Inflammatory macrophage treated with lipopolysaccharide for 4 hours (primary cell): ENCODE data around the gene PDE6G.
A peak's percentile ranks its signal among the peaks of the same experiment; 100 is the strongest.

Source experiments
- DNase-seq: peaks from one replicate; pipeline ENCODE4 v3.0.0-alpha.2; 2020

The PDE6G gene

DNA sequence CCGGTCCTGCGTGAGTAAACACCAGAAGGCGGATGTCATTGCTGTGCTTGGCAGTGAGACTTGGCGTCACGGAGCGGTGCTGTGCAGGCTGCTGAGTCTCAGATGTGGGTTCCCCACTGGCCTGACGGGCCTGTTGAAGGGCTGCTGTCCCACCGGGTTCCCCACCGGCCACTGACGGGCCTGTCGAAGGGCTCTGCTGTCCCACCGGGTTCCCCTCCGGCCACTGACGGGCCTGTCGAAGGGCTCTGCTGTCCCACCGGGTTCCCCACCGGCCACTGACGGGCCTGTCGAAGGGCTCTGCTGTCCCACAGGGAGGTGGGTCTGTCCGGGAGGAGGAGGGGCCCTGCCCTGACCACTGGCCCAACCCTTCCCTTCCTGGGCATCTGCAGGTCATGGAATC, 30.3 kb upstream of the PDE6G start:
- no peak for DNase-seq

DNA sequence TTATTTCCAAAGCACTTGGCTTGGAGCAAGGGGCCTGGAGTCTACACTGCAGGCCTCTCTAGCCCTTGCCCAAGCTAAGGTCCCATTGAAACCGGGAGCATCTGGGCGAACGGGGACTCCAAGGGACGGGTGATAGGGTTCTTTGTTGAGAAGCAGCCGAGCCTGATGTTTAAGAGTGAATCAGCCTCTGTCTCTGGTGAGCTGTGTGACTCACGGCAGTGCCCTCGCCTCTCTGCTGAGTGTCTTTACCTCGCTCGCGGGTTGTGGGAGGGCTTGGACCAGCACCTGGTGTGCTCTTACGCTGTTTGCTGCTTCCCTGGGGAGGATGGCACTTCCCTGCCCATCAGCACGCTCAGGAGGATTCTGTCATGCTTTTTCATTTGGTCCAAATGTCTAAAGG, 28.8 kb upstream of the PDE6G start:
- DNase-seq: no peak

GRCh38 chr17:81684442-81684911, 28.1 kb upstream of the PDE6G start:
- no peak for DNase-seq

DNA sequence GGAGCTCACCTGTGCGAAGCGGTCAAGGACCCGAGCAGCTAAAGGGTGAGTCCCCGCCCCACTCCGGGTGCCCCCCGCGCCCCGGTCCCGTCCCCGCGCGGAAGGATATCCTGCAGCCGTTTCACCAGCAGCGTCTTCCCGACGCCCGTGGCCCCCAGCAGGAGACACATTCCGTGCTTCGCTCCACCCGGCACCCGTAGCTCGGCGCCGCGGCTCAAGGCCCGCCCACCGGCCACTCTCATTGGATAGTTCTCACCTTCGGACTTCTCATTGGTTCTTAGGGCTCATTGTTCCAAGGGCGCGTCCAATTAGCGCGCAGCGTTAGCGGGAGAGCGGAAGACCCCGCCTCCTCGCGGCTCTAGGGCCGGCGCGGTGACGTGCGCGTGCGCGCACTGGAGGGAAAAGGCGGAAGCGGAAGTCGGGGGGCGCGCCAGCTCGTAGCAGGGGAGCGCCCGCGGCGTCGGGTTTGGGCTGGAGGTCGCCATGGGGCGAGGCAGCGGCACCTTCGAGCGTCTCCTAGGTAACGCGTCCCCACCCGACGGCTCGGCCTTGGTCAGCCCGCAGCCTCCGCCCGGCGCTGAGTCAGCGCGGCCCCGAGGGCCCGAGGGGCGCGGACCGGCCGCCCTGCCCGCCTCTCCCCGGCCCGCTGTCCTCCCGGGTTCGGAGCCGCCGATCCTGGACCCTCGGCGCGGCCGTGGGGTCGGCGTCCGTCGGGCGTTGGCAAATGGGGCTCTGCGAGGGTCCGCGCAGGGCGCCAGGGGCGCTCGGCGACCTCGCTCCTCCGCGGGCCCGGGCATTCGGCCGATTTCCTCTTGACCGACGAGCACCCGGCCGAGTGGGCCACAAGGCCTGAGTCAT, 27.5 kb upstream of the PDE6G start, which contains the start of the genes ARL16 and HGS:
Gene ARL16 (minus strand): TSS at position 214 of the 858 bp plus-strand sequence. CDS start 44 bp downstream, at position 170.
Gene HGS (plus strand): TSS at position 428 of the 858 bp plus-strand sequence. CDS start 56 bp downstream, at position 484.
- DNase-seq: peak; percentile 100

GRCh38 chr17:81683208-81683583, 26.9 kb upstream of the PDE6G start:
- peak; percentile 10 for DNase-seq

DNA sequence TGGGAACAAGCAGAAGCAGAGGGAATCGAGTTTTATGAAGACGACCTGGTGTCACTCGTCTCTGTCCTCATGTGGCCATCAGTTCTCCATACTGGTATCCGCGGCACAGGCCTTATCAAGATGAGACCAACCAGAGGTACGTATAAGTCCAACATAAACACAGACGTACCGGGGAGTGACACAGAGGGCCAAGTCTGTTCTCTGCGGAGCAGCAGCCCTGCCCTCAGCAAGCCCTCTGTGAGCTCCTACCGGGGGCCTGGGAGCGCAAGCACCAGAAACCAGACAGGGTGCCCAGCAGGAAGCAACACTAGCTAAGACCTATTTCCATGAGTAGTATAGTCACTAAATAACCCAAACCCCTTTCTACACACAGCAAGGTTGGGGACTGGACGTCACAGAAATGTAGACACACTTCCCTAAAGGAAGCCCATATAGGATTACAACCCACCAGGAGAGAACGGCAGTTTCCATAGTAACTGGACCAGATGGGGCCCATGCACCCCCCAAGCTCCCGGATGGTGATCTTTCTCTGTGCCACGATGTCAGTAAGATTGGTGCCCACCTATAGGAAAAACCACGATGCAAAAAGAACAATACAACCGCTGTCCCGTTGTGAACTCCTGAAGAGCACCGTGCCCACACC, 26.3 kb upstream of the PDE6G start:
- no peak for DNase-seq

DNA sequence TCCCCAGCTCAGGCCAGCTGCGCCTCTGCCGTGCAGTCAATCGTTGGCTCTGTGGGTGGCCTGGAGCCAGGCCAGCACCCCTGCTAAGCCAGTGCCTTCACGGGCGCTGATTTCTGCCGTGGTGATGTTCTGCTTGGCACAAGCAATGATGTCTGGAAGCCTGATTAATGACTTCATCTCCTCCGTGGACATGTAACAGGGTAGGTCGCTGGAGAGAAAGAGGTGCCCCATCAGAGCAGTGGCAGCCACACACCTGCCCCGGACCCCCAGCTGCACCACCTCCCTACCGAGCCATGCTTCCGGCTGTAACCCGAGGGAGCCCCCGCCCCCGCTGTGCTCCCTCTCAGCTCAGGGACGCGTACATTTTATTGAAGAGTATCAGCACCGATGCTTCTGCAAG, 25.3 kb upstream of the PDE6G start:
- DNase-seq: no peak

GRCh38 chr17:81680150-81680549, 23.8 kb upstream of the PDE6G start:
- no peak for DNase-seq

GRCh38 chr17:81676906-81677305, 20.6 kb upstream of the PDE6G start:
- DNase-seq: no peak

DNA sequence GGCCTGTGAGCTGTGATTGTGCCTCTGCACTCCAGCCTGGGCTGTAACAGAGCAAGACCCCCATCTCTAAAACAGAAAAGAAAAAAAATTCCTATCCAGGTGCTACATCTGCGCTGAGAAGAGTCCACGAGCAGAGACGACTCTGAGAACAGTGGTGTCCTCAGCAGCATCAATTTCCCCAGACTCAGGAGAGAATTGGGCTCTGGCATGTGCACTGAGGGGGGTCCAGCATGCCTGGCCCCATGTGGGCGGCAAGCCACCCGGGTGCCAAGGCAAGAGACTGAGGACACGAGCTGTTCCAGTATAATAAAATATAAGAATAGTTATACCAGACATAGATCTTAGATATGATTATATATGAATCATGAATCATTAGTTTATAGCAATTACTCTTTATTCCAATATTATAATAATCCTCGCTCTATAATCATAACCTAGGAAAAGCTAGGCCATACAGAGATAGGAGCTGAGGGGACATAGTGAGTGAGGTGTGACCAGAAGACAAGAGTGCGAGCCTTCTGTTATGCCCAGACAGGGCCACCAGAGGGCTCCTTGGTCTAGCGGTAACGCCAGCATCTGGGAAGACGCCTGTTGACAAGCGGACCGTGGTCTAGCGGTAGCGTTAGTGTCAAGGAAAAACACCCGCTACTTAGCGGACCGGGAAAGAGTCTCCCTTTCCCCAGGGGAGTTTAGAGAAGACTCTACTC, 19.3 kb upstream of the PDE6G start:
- DNase-seq: peak; percentile 8

- no peak for DNase-seq
Measured at GRCh38 chr17:81673561-81674258, 17.4 kb upstream of the PDE6G start.

DNA sequence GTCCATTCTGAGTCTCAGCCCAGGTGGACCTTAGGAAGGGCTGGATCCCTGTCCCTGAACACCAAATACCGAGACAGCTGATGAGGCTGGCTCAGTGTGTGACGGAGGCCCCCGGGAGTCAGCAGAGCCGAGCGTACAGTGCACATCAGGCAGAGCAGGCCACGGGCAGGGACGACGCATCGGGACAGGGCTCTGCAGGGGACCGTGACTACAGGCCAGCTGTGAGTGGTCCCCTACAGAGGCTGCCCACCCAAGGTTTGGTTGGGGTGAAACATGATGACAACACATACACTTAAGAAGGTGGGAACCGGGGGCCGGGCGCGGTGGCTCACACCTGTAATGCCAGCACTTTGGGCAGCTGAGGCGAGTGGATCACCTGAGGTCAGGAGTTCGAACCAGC, 16.6 kb upstream of the PDE6G start:
- no peak for DNase-seq

- no peak for DNase-seq
Measured at GRCh38 chr17:81672504-81672903, 16.2 kb upstream of the PDE6G start.

GRCh38 chr17:81667754-81668153, 11.4 kb upstream of the PDE6G start:
- DNase-seq: no peak

DNA sequence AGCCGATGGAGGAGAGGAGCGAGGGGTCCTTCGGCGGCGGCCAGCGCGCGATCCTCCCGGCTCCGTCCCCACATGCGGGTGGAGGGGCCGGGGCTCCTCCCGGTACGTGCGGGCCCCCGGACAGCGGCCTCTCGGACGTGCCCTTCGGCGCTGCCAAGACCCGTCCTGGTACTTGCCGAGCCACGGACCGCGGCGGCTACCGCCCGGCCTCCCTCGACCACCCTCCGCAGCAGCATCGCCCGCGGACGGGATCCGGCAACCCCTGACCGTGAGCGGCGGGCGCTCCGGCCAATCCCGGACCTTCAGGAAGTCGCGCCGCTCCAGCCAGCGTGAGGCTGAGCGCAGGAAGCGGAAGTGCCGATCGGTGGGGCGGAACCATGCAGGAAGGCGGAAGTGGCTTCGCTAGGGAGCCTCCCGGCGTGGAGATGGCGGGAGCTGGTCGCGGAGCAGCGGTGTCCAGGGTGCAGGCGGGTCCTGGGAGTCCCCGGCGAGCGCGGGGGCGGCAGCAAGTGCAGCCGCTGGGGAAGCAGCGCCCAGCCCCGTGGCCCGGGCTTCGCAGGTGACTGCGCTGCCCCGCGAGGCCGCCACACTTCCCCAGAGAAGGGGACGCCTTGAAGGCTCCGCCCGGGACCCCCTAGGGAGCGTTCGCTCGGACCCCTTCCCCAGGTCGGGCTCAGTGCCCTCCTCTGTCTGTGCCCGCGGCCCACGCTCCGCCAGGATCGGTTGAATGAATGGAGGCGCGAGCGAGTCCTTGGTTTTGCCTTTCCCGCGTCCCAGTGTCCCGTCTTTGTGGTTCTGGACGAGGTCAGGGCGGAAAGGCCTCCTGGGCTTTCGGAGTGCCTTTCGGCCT, 10.2 kb upstream of the PDE6G start, which contains the start of the genes CCDC137 and OXLD1:
Gene CCDC137 (plus strand): TSS at position 396 of the 850 bp plus-strand sequence. CDS start 30 bp downstream, at position 426.
Gene OXLD1 (minus strand): TSS at position 264 of the 850 bp plus-strand sequence. CDS start 28 bp downstream, at position 236.
- peak; percentile 98 for DNase-seq

DNA sequence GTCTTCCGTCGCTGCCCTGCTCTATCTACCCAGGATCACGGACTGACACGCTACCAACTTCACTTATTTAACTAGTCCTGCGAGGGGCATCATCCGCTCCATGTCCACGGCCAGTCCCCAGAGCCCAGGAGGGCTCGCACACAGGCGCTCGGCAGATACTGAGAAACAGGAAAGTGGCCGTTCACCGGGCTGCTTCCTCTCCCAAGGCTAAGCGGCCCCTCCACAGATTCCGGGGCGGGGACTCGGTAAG, 9.7 kb upstream of the PDE6G start:
- DNase-seq: peak; percentile 20

- DNase-seq: peak; percentile 9
Measured at GRCh38 chr17:81665205-81666091, 9.1 kb upstream of the PDE6G start.

DNA sequence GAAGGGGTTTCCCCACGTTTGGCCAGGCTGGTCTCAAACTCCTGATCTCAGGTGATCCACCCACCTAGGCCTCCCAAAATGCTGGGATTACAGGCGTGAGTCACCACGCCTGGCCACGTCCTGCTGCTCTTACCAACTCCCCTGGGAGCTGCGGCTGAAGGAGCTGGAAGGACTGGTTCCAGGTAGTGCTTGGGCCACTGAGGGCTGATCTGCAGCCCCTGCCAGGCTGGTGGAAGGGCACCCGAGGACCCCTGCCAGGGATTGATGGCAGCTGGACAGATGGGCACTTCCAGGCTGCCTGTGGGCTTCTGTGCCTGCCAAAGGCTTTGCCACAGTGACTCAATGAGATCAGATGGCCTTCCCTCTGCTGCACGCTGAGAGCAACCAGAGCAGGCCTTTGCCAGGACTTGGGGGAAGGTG, 7.7 kb upstream of the PDE6G start:
- no peak for DNase-seq

GRCh38 chr17:81662002-81662401, 5.7 kb upstream of the PDE6G start:
- no peak for DNase-seq

- DNase-seq: no peak
Measured at GRCh38 chr17:81660441-81660840, 4.1 kb upstream of the PDE6G start.

DNA sequence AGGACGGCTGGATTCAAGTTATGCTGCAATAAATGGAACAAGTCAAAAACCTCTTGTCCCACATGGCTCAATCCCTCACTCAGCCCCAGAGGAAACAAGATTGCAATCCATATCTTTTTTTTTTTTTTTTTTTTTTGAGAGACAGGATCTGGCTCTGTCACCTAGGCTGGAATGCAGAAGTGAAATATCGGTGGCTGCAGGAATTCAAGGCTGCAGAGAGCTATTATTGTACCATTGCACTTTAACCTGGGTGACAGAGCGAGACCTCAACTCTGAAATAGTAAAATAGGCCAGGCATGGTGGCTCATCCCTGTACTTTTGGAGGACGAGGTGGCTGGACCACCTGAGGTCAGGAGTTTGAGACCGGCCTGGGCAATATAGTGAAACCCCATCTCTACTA, 2.7 kb upstream of the PDE6G start:
- no peak for DNase-seq
